Measurements from ENCODE around the gene ELAVL1.
"Not testable (repeated sequence)": the region's sequence is repeated elsewhere in the genome, so short reads cannot be mapped to it uniquely, and the experiment has no call there.

The ELAVL1 gene

GRCh38 chr19:7943444-7944176, 61.8 kb downstream of the ELAVL1 start, which contains the start of gene TIMM44:
Gene TIMM44, minus strand, starts transcription at chr19:7943666. Its CDS starts 15 bp downstream, at chr19:7943651.
- DNase-seq (ENCODE audit: extremely low read depth in 1 of 2, low read depth in 1 of 2): peak; percentile 96 to 99

- DNase-seq (ENCODE audit: extremely low read depth in 1 of 2, low read depth in 1 of 2): no peak
Measured at GRCh38 chr19:7942981-7943443, 62.4 kb downstream of the ELAVL1 start.

GRCh38 chr19:7941895-7942596, 63.4 kb downstream of the ELAVL1 start:
- no peak for DNase-seq (ENCODE audit: extremely low read depth in 1 of 2, low read depth in 1 of 2)

GRCh38 chr19:7940841-7941240, 64.6 kb downstream of the ELAVL1 start:
- DNase-seq (ENCODE audit: extremely low read depth in 1 of 2, low read depth in 1 of 2): no peak

GRCh38 chr19:7934766-7935165, 70.7 kb downstream of the ELAVL1 start:
- DNase-seq (ENCODE audit: extremely low read depth in 1 of 2, low read depth in 1 of 2): no peak

GRCh38 chr19:7933828-7934725, 71.4 kb downstream of the ELAVL1 start:
- DNase-seq (ENCODE audit: extremely low read depth in 1 of 2, low read depth in 1 of 2): no peak

- no peak for DNase-seq (ENCODE audit: extremely low read depth in 1 of 2, low read depth in 1 of 2)
Measured at GRCh38 chr19:7933411-7933810, 72.0 kb downstream of the ELAVL1 start.

GRCh38 chr19:7932930-7933300, 72.5 kb downstream of the ELAVL1 start:
- DNase-seq (ENCODE audit: extremely low read depth in 1 of 2, low read depth in 1 of 2): no peak

- DNase-seq (ENCODE audit: extremely low read depth in 1 of 2, low read depth in 1 of 2): no peak
Measured at GRCh38 chr19:7932276-7932929, 73.0 kb downstream of the ELAVL1 start.

GRCh38 chr19:7931221-7932061, 74.0 kb downstream of the ELAVL1 start:
- no peak for DNase-seq (ENCODE audit: extremely low read depth in 1 of 2, low read depth in 1 of 2)

- no peak for DNase-seq (ENCODE audit: extremely low read depth in 1 of 2, low read depth in 1 of 2)
Measured at GRCh38 chr19:7930765-7931164, 74.7 kb downstream of the ELAVL1 start.

- not testable (repeated sequence) for DNase-seq (ENCODE audit: extremely low read depth in 1 of 2, low read depth in 1 of 2)
Measured at GRCh38 chr19:7930030-7930429, 75.4 kb downstream of the ELAVL1 start.

GRCh38 chr19:7928741-7929701, 76.4 kb downstream of the ELAVL1 start:
- peak; percentile 41 to 57 for DNase-seq (ENCODE audit: extremely low read depth in 1 of 2, low read depth in 1 of 2)

GRCh38 chr19:7928334-7928706, 77.1 kb downstream of the ELAVL1 start:
- DNase-seq (ENCODE audit: extremely low read depth in 1 of 2, low read depth in 1 of 2): no peak

- no peak for DNase-seq (ENCODE audit: extremely low read depth in 1 of 2, low read depth in 1 of 2)
Measured at GRCh38 chr19:7927605-7928333, 77.7 kb downstream of the ELAVL1 start.

- no peak for DNase-seq (ENCODE audit: extremely low read depth in 1 of 2, low read depth in 1 of 2)
Measured at GRCh38 chr19:7926727-7927604, 78.5 kb downstream of the ELAVL1 start.

Measured in stimulated activated CD8-positive, alpha-beta memory T cell treated with anti-CD3 and anti-CD28 coated beads, Interleukin-7, amount 100 ng/mL, for 48 hours (primary cell).